Gastrocnemius medialis (tissue), 4 donors: ENCODE measurements around the gene TMEM50B.

Source experiments
- CTCF ChIP-seq, 5 experiments: fragments of 450-650 bp in 3 of 5; fragments of 200-600 bp in 2 of 5; sonication (generic) in 2 of 5; IDR thresholded peaks in 4 of 5; conservative IDR thresholded peaks in 1 of 5; 1 replicate in 4 of 5; 2 replicates in 1 of 5; pipeline ENCODE4 v1.5.1; 2016 to 2019; ENCODE audit warnings: antibody characterized with exemption in 5 of 5, mild to moderate bottlenecking in 3 of 5, moderate library complexity in 3 of 5
- POLR2A ChIP-seq, 2 donors: fragments of 450-650 bp; IDR thresholded peaks; one replicate each; pipeline ENCODE4 v1.6.1; 2017; ENCODE audit warnings: antibody characterized with exemption in 2 of 2, mild to moderate bottlenecking in 2 of 2, moderate library complexity in 2 of 2

GRCh38 chr21:33490991-33491372 lies 11.2 kb upstream of the TMEM50B start:
- TF ChIP-seq CTCF (IDR thresholded peaks at IDR 0.05 in 4 of 5, conservative IDR thresholded peaks at IDR 0.05 in 1 of 5) (no peak), POLR2A (IDR thresholded peaks at IDR 0.05) (no peak)
